SHP77 (cell line): ENCODE measurements around the gene ANXA2.

Experiments
- DNase-seq, 2 experiments: peaks; one replicate each; lab custom pipeline; 2025; lab: John Stamatoyannopoulos, UW

The ANXA2 gene

GRCh38 chr15:60389261-60390077 lies 8.3 kb downstream of the ANXA2 start:
- no peak for DNase-seq

- DNase-seq, result no peak
Observed at GRCh38 chr15:60387321-60387720, 10.5 kb downstream of the ANXA2 start.

- no peak for DNase-seq
Observed at GRCh38 chr15:60386615-60387014, 11.2 kb downstream of the ANXA2 start.

- DNase-seq, result no peak
Observed at GRCh38 chr15:60385620-60386552, 11.9 kb downstream of the ANXA2 start.

- no peak for DNase-seq
Observed at GRCh38 chr15:60384526-60385126, 13.2 kb downstream of the ANXA2 start.

- DNase-seq, result no peak
Observed at GRCh38 chr15:60384053-60384452, 13.7 kb downstream of the ANXA2 start.

- no peak for DNase-seq
Observed at GRCh38 chr15:60382773-60383674, 14.8 kb downstream of the ANXA2 start.

- no peak for DNase-seq
Observed at GRCh38 chr15:60381148-60381788, 16.5 kb downstream of the ANXA2 start.

GRCh38 chr15:60379525-60380274 lies 18.1 kb downstream of the ANXA2 start:
- no peak for DNase-seq

- DNase-seq, result no peak
Observed at GRCh38 chr15:60379185-60379524, 18.6 kb downstream of the ANXA2 start.

- DNase-seq, result no peak
Observed at GRCh38 chr15:60376677-60377095, 21.1 kb downstream of the ANXA2 start.

GRCh38 chr15:60375306-60375705 lies 22.5 kb downstream of the ANXA2 start:
- no peak for DNase-seq

GRCh38 chr15:60374628-60375081 lies 23.1 kb downstream of the ANXA2 start:
- peak; percentile 81 to 82 for DNase-seq

- DNase-seq, result no peak
Observed at GRCh38 chr15:60374209-60374608, 23.6 kb downstream of the ANXA2 start.

GRCh38 chr15:60373745-60374144 lies 24.0 kb downstream of the ANXA2 start:
- no peak for DNase-seq

GRCh38 chr15:60373327-60373726 lies 24.5 kb downstream of the ANXA2 start:
- DNase-seq, result no peak

- DNase-seq, result no peak
Observed at GRCh38 chr15:60372756-60373155, 25.0 kb downstream of the ANXA2 start.

GRCh38 chr15:60372227-60372626 lies 25.6 kb downstream of the ANXA2 start:
- no peak for DNase-seq

- peak in 1 of 2 experiments; percentile 70 for DNase-seq
Observed at GRCh38 chr15:60371175-60372051, 26.4 kb downstream of the ANXA2 start.
